Measurements from ENCODE around the gene METTL25. TPM values are rescaled to one million over a fixed set of nuclear protein-coding genes. Genes with fewer than 3 reads are reported as not detected.

Gene METTL25
- total and polyA plus RNA-seq, 2 experiments from 2014 or later = 7.6 to 14.3 TPM

DNA sequence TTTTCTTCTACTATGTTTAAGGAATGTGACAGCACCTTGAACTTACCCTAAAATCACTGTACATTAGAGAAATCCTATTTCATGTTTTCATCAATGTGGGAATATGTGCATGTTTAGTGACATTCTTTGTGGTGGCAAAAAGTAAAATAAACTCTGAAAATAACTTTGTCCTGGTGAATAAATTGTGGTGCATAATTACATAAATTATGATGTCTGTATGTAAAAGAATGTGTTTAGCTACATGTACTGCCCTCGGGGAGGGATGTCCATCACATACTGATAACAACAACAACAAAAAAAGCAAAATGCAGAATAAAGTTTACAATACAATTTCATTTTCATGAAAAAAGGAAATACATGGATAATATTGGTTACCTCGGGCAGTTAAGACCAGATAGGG lies 157.3 kb downstream of the METTL25 start (continued):
- TF ChIP-seq ZNF462 (CRISPR knock-in tag; IDR thresholded peaks at IDR 0.05) (no peak), STAT1 (IDR thresholded peaks at IDR 0.05; ENCODE audit: unreplicated experiment) (no peak)

GRCh38 chr12:82517027-82517426 lies 158.7 kb downstream of the METTL25 start:
- no peak overlapping the region for H3K27ac ChIP-seq (ENCODE audit: low read depth)
- H3K27me3 ChIP-seq (ENCODE audit: insufficient read depth) = no peaks in the 10 kb centered on the region
- Mint-ChIP-seq H3K4me3 (no peak overlapping the region), H3K36me3 (ENCODE audit: low read depth) (no peaks in the 10 kb centered on the region), H3K9me3 (no peaks in the 10 kb centered on the region), H3K4me1 (no peaks in the 10 kb centered on the region), H3K27ac (no peak overlapping the region), H3K27me3 (ENCODE audit: insufficient read depth, low read depth, poor library complexity) (no peaks in the 10 kb centered on the region)
- DNase-seq (ENCODE audit: low spot score) (peak; percentile 77), ATAC-seq (peak; percentile 96)
- H3F3A ChIP-seq (replicated peaks; ENCODE audit: low read depth) = no peaks in the 10 kb centered on the region
- no peak overlapping the region for H3K4me3 ChIP-seq
- no peaks in the 10 kb centered on the region for H4K20me1 ChIP-seq (replicated peaks; ENCODE audit: insufficient read depth)
- no peaks in the 10 kb centered on the region for H3K9me2 ChIP-seq (ENCODE audit: insufficient read depth)
- no peaks in the 10 kb centered on the region for H3K36me3 ChIP-seq (ENCODE audit: insufficient read depth)
- TF ChIP-seq CTCF (conservative IDR thresholded peaks at IDR 0.05; ENCODE audit: low read depth in 2 of 2) = peak; percentile 68 to 79
- TF ChIP-seq NANOG (IDR thresholded peaks at IDR 0.05; ENCODE audit: borderline replicate concordance) = no peak
- no peaks in the 10 kb centered on the region for H3K4me1 ChIP-seq (ENCODE audit: insufficient read depth)
- H3K79me2 ChIP-seq (replicated peaks; ENCODE audit: insufficient read depth) = no peaks in the 10 kb centered on the region
- no peak overlapping the region for H3K4me2 ChIP-seq
- H2AFZ ChIP-seq = no peak overlapping the region
